ENCODE results near the gene OR4D10. TPM values are rescaled to one million over a fixed set of nuclear protein-coding genes. Genes with fewer than 3 reads are reported as not detected.

OR4D10 gene
- not detected in 2 replicates for total RNA-seq

GRCh38 chr11:59473015-59473414, at the start of gene OR4D10:
Gene OR4D10, plus strand, starts transcription at chr11:59473315. Its CDS starts 4,115 bp downstream, at chr11:59477430.

GRCh38 chr11:59426361-59427067, 46.6 kb upstream of the OR4D10 start, which contains the start of gene OR5A2:
Gene OR5A2, minus strand, starts transcription at chr11:59426413. Its CDS starts 3,460 bp downstream, at chr11:59422953.

GRCh38 chr11:59436169-59436568, 36.9 kb upstream of the OR4D10 start, which contains the start of gene OR5A1:
Gene OR5A1, plus strand, starts transcription at chr11:59436469. Its CDS starts 6,700 bp downstream, at chr11:59443169.

GRCh38 chr11:59456661-59457060, 16.5 kb upstream of the OR4D10 start, which contains the start of gene OR4D6:
Gene OR4D6, plus strand, starts transcription at chr11:59456961. Its CDS starts 0 bp downstream, at chr11:59456961.

GRCh38 chr11:59503276-59503675, 30.2 kb downstream of the OR4D10 start, which contains the start of gene OR4D11:
Gene OR4D11, plus strand, starts transcription at chr11:59503576. Its CDS starts 0 bp downstream, at chr11:59503576.

GRCh38 chr11:59510941-59511589, 38.0 kb downstream of the OR4D10 start, which contains the start of gene OR4D9:
Gene OR4D9, plus strand, starts transcription at chr11:59511539. Its CDS starts 3,374 bp downstream, at chr11:59514913.

Other genes with a start within 250 kb of the OR4D10 start
- not detected in 2 replicates for gene OR5AN1, start 114.4 kb upstream of the OR4D10 start, total RNA-seq
- gene OR5A2, start 46.9 kb upstream of the OR4D10 start, total RNA-seq: not detected in 2 replicates
- gene OR5A1, start 36.8 kb upstream of the OR4D10 start, total RNA-seq: not detected in 2 replicates
- not detected in 2 replicates for gene OR4D6, start 16.4 kb upstream of the OR4D10 start, total RNA-seq
- not detected in 2 replicates for gene OR4D11, start 30.3 kb downstream of the OR4D10 start, total RNA-seq
- not detected in 2 replicates for gene OR4D9, start 38.2 kb downstream of the OR4D10 start, total RNA-seq
- 35.4 and 37.6 TPM in 2 replicates for gene OSBP, start 142.5 kb downstream of the OR4D10 start, total RNA-seq
- 9.4 and 9.9 TPM in 2 replicates for gene PATL1, start 195.7 kb downstream of the OR4D10 start, total RNA-seq
- not detected in 2 replicates for gene OR10V1, start 240.5 kb downstream of the OR4D10 start, total RNA-seq